Ishikawa (cell line): ENCODE measurements around the gene LY6G5B.

Experiments
- TEAD4 ChIP-seq: IDR thresholded peaks from 2 replicates; pipeline ENCODE4 v1.6.1; 2012
- YY1 ChIP-seq: IDR thresholded peaks from 2 replicates; pipeline ENCODE4 v1.6.1; 2012; ENCODE audit warnings: low read depth

DNA sequence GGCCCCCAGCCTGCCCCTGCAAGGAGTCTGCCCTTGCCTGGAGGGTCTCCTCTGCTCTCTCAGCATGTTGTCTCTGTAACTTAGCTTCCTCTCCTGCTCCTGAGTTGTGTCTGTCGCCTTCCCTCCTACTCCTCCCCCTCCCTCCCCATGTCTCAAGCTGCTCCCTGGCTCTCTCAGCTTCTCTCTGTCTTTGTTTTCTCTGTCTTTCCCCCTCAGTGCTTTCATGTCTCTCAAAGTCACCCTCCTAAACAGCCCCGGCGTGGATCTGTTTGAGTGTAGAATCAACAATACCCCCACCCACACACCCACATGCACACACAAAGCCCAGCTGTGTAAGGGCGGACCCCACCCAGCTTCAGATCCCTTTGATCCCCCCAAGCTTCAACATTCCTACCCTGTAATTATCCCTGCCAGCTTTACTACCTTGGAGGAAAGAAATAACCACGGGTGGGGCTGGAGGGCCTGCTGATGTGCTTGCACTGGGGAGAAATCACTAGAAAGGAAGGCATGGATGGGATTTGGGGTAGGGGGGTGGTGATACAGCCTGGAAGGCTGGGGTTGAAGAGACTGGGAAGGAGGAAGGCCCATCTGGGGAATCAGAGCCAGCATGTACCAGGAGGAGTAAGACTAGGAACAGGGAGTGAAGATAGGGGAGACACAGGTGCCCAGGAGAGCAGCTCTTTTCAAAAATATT, 44.4 kb downstream of the LY6G5B start:
- TF ChIP-seq TEAD4 (no peak), YY1 (no peak)
